Activated CD4-positive, alpha-beta T cell treated with anti-CD3 and anti-CD28 coated beads, Interleukin-2, Interleukin-4, amounts not matched to agents 100 ng/mL and 50 ng/mL, durations not matched to agents 16 hours and 8 hours (primary cell): ENCODE data around the gene SENP7.
"Not testable (repeated sequence)": the region's sequence is repeated elsewhere in the genome, so short reads cannot be mapped to it uniquely, and the experiment has no call there.

ENCODE experiments used
- DNase-seq: peaks from one replicate; pipeline ENCODE4 v3.0.0-alpha.2; 2020; ENCODE audit warnings: low spot score

SENP7 gene

DNA sequence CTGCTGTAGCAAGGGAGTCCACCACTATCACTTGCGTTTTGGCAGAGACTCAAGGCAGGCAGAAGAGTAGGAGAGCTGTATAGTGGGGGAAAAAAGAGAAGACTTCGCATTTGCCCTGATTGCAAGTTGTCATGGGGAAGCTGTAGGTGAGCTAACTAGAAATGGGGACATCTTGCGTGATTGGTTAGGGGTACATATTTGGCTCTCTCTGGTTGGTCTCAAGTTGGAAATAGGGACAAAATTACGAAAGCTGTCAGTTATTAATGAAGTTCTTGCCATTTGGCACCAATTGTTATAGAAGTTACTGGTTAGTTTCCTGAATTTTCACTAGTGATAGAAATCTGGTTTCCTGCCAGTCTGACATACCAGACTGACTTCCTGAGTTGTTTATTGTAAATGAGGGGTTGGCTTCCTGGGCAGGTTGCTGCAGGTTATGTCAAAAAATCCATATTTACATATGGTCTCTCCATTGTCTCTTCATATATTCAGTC, 8.2 kb upstream of the SENP7 start:
- peak; percentile 11 for DNase-seq

DNA sequence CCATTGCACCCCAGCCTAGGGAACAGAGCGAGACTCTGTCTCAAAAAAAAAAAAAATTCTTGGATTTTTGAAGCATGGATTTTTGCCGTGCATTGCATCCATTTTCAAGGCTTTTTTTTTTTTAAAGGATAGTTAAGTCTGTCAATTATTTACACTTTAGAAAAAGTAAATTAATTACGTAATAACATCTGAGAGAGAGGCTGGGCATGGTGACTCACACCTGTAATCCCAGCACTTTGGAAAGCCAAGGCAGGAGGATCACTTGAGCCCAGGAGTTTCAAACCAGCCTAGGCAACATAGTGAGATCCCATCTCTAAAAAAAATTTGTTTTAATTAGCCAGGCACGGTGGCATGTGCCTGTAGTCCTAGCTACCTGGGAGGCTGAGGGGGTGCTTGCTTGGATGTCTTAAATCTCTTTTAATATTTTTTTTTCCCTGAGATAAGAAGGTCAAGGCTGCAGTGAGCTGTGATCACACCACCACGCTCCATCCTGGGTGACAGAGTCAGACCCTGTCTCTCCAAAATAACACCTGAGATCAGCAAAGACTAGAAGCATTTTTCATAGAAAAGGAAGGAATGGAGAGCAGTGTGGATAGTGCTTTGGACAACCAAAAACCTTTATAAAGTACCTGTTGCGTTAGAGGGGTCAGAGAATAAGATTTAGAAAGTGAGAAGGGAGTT, 6.8 kb upstream of the SENP7 start:
- DNase-seq, result no peak

DNA sequence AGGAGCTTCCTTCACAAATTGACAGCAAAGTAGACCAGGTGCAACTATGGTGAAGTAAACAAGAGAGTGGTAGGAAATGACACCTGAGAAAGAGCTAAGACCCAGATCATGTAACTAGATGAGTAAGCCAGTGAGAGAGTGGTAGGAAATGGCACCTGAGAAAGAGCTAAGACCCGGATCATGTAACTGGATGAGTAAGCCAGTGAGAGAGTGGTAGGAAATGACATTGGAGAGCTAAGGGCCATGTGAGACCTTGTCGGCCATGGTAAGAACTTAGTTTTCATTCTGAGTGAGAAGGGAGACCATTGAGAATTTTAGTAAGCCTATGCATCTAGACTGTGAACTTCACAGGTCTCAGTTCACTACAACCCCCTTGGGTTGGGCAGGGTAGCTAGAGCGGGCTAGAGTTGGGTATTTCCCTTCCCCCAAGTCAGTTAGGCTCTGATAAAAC, 5.4 kb upstream of the SENP7 start:
- peak; percentile 93 for DNase-seq

DNA sequence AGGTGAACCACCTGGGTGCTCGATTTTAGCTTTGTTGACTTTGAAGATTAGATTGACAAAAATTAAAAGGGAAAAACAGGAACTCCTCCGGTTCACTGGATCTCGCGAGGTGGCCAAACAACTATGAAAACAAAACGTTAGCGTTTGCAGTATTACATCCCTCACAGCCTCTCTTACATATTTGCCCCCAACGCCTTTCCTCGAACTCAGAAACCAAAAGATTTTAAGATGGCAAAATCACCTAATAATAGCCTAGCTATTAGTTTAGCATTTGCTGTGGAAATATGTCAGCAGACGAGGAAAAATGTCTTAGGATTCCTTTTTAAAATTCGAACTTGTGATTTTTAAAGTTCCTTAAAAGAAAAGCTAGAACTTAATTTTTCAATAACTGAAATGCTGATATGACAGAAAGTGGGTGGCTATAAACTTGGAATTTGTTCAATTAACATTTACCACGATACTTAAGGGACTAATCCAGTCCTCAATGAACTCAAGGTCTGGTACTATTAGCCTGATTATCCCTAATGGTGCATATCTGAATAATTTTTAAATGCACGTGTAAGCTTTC, 491 bp upstream of the SENP7 start:
- DNase-seq, result no peak

DNA sequence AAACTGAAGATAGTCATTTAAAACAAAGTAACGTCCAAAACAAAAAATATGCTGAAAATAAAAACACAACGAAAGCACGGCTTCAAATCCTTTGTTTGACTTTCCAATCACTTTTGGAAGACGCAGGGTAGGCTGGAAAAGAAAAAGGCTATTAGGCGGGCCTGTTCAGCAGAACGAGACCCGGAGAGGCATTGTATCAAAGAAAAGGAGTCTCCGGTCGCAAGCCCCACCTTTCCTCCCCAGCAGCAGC, 691 bp downstream of the SENP7 start:
- DNase-seq, result peak; percentile 9

DNA sequence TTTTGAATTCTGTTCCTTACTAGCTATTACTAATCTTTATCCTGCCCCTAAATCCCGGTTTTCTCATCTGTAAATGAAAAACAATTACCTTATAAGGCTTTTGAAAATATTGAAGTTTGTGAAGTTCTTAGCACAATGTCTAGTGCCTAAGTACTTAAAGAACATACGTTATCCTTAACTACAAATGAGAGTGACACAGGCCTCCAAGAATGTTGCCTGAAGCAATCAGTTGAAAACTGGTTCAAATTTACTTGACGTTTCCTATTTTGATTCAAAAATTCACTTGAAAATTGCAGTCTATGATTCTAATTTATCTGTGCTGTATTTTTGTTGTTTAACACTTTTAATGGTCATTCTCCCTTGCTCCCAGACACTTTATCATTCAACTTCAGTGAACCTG, 3.2 kb downstream of the SENP7 start:
- no peak for DNase-seq

DNA sequence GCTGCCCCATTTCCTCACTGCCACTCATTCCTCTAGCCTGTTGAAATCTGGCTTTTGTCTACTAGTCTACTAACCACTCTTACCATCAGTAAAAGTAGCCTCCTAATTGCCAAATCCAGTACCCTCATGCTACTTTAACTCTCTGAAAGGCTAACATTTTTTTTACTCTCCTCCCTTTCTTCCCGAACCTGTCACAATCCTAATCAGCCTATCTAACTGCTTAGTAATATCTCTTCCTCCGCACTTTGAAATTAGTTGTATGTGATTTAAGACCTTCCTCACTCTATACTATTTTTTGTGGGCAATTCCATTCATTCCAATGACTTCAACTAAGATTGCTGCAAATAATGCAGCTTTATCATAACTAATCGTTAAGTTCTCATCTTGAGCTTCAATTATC, 3.7 kb downstream of the SENP7 start:
- no peak for DNase-seq

DNA sequence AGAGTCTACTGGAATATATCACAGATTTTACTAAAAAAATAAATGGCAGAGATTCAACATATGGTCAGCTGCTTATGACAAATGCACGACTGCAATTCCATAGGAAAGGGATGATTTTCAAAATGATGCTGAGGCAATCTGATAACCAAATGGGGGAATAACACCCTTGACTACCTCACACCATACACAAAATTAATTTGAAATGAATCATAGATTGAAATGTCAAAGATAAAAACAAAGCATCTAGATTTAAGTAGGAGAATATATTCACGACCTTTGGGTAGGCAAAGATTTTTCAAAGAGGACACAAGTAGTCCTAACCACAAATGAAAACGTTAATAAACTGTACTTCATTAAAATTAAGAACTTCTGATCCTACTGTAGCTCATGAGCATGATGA, 11.2 kb downstream of the SENP7 start:
- no peak for DNase-seq

DNA sequence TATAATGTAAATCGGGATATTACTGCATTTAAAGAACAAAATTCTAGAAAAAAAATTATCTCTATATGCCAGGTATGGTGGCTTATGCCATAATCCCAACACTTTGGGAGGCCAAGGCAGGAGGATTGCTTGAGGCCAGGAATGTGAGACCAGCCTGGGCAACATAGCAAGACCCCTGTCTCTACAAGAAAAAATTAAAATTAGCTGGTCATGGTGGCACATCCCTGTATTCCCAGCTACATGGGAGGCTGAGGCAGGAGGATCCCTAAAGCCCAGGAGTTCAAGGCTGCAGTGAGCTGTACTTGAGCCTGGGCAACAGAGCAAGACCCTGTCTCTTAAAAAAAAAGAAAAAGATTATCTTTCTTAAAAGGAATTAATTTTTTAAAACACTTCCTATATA, 12.8 kb downstream of the SENP7 start:
- no peak for DNase-seq

DNA sequence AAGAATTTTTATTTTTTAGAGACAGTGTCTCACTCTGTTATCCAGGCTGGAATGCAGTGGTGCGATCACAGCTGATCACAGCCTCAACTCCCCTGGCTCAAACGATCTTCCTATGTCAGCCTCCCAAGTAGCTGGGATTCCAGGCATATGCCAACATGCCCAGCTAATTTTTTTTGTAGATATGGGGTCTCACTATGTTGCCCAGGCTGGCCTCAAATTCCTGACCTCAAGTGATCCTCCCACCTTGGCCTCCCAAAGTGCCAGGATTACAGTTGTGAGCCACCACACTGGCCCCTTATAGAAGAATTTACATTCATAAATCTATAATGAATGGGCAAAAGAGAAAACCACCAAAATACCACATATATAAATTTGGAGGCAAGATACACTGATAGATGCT, 15.2 kb downstream of the SENP7 start:
- DNase-seq, result no peak

DNA sequence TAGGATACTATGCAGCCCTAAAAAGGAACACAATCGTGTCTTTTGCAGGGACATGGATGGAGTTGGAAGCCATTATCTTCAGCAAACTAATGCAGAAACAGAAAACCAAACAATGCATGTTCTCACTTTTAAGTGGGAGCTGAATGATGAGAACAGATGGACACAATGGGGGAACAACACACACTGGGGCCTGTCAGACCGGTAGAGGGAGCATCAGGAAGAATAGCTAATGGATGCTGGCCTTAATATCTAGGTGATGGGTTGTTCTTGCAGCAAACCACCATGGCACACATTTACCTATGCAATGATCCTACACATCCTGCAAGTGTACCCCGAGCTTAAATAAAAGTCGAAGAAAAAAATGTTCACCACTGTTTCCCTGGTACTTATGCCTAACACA, 17.5 kb downstream of the SENP7 start:
- no peak for DNase-seq

DNA sequence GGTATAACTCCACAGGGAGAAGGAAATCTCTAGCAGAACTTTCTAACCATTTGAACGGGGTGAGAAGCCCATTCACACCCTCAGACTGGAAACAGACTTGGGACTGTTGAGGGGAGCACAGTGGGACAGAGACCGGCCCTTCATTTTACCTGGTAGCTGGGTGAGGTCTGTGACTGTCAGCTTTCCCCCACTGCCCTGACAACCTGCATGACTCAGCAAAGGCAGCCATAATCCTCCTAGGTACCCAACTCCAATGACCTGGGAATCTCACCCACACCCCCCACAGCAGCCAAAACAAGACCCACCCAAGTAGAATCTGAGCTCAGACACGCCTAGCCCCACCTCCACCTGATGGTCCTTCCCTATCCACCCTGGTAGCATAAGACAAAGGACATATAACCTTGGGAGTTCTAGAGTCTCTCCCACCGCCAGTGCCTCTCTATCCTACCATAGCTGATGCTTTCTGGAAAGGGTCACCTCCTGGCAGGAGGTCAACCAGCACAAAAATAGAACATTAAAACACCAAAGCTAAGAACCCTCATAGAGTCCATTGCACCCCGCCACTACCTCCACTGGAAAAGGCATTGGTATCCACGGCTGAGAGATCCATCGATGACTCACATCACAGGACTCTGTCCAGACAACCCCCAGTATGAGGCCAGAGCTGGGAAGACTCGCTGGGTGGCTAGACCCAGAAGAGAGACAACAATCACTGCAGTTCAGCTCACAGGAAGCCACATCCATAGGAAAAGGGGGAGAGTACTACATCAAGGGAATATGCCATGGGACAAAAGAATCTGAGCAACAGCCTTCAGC, 28.0 kb downstream of the SENP7 start:
- DNase-seq, result no peak

DNA sequence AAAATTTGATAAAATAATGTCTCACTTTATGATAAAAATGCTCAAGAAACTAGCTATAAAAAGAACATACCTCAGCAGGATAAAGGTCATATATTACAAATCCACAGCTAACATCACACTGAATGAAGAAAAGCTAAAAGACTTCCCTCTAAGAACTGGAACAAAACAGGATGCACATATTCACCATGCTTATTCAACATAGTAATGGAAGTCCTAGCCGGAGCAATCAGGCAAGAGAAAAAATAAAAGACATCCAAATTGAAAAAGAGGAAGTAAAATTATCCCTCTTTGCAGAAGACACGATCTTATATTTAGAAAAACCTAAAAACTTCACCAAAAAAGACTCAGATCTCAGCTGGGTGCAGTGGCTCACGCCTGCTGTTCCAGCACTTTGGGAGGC, 34.0 kb downstream of the SENP7 start:
- DNase-seq, result no peak

DNA sequence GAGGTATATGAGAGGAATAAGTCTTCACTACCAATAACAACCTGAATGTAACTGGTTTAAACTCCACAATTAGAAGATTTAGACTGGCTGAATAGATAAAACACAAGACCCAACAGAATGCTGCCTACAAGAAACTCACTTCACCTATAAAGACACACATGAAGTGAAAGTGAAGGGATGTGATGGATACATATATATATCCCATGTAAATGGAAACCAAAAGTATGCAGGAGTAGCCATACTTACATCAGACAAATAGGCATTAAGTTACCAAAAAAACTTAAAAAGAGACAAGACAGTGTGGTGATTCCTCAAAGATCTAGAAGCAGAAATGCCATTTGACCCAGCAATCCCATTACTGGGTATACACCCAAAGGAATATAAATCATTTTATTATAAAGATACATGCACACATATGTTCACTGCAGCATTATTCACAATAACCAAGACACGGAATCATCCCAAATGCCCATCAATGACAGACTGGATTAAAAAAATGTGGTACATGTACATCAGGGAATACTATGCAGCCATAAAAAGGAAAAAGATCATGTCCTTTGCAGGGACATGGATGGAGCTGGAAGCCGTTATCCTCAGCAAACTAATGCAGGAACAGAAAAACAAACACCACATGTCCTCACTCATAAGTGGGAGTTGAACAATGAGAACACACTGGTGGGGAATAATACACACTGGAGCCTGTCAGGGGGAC, 38.0 kb downstream of the SENP7 start:
- not testable (repeated sequence) for DNase-seq

DNA sequence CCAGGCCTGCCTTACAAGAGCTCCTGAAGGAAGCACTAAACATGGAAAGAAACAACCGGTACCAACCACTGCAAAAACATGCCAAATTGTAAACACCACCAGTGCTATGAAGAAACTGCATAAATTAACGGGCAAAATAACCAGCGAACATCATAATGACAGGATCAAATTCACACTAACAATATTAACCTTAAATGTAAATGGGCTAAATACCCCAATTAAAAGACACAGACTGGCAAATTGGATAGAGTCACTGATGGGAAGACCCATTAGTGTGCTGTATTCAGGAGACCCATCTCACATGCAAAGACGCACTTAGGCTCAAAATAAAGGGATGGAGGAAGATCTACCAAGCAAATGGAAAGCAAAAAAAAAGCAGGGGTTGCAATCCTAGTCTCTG, 44.3 kb downstream of the SENP7 start:
- not testable (repeated sequence) for DNase-seq

DNA sequence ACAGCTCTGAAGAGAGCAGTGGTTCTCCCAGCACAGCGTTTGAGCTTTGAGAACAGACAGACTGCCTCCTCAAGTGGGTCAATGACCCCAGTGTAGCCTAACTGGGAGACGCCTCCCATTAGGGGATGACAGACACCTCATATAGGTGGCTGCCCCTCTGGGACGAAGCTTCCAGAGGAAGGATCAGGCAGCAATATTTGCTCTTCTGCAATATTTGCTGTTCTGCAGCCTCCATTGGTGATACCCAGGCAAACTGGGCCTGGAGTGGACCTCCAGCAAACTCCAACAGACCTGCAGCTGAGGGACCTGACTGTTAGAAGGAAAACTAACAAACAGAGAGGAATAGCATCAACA, 45.7 kb downstream of the SENP7 start:
- not testable (repeated sequence) for DNase-seq

DNA sequence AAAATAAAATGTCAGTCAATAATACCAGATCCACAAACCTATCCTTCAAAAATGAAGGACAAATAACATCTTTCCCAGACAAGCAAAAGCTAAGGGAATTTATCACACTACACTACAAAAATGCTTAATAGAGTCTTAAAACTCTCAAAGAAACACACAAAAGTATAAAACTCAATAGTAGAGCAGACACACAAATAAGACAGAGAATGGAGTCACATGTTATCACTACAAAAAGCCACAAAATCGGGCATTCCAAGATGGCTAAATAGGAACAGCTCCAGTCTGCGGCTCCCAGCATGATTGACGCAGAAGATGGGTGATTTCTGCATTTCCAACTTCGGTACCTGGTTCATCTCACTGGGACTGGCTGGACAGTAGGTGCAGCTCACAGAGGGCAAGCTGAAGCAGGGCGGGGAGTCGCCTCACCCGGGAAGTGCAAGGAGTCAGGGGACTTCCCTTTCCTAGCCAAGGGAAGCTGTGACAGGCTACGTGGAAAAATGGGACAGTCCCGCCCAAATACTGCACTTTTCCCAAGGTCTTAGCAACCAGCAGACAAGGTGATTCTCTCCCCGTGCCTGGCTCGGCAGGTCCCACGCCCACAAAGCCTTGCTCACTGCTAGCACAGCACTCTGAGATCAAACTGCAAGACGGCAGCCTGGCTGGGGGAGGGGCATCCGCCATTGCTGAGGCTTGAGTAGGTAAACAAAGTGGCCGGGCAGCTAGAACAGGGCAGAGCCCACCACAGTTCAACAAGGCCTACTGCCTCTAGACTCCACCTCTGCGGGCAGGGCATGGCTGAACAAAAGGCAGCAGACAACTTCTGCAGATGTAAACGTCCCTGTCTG, 46.3 kb downstream of the SENP7 start:
- peak; percentile 3 for DNase-seq

DNA sequence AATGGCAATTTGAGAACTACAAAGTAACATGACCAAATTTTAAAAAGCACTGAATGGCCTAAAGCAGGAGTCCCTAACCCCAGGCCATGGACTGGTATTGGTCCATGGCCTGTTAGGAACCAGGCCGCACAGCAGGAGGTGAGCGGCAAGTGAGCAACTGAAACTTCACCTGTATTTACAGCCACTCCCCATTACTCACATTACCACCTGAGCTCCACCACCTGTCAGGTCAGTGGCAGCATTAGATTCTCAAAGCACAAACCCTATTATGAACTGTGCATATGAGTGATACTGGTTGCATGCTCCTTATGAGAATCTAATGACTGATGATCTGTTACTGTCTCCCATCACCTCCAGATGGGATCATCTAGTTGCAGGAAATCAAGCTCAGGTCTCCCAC, 48.8 kb downstream of the SENP7 start:
- no peak for DNase-seq

DNA sequence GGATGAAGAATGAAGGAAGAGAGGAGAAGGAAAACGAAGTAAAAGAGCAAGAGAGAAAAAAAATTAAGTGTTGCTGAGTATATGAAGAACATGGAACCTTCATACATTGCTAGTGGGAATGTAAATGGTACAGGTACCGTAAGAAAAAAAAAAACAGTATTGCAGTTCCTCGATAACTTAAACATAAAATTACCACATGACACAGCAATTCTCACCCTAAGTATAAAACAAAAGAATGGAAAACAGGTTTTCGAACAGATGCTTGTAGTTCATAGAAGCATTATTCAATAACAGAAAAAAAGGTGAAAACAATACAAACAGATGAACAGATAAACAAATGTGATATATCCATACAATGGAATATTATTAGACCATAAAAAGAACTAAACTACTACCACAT, 51.6 kb downstream of the SENP7 start:
- no peak for DNase-seq

DNA sequence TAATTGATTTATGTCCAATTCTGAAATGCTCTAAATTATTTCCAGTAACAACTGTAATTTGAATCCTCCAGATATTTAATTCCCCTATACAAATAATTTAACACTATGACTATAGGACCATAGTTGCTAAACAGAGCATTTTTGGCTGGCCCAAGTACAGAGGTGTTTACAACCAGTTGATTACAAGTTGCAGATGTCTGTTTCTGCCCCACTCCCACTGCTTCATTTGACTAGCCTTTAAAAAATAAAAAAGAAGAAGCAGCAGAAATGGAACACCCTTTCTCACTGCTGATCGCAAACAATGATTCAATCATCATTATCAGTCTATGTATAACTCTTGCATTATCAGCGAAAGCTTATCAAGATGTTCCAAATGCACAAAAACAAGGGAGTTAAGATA, 54.6 kb downstream of the SENP7 start:
- DNase-seq, result no peak

DNA sequence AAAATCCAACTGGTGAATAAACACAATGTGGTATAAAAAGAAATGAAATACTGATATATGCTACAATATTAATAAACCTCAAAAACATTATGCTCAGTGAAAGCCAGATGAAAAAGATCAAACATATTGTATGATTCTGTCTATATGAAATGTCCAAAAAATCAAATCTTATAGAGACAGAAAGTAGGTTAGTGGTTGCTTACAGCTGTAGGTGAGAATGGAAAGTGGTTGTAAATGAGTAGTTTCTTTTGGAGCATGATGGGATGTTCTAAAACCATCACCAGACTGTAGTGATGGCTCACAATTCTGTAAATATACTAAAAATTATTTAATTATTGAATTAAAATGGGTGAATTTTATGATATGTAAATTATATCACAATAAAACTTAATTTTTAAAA, 58.4 kb downstream of the SENP7 start:
- no peak for DNase-seq

DNA sequence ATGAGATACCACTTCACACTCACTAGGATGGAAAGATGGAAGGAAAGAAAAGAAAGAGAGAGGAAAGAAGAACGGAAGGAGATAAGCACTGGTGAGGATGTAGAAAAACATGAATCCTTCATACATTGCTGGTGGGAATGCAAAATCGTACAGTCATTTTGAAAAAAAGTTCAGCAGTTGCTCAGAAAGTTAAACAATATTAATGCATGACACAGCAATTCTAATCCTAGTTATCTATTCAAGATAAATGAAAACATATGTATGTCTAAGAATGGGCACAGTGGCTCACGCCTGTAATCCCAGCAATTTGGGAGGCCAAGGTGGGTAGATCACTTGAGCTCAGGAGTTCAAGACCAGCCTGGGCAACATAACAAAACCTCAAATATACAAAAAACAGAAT, 59.1 kb downstream of the SENP7 start:
- no peak for DNase-seq
